ENCODE results near the gene KLHL29.

GRCh38 chr2:23565814-23566213, 180.8 kb downstream of the KLHL29 start:
- no peak for TF ChIP-seq CTCF (IDR thresholded peaks at IDR 0.05 in 8 of 11, conservative IDR thresholded peaks at IDR 0.05 in 3 of 11)
- no peak for TF ChIP-seq POLR2A (IDR thresholded peaks at IDR 0.05)
